HepG2 (cell line): ENCODE results near the gene FBLN7. TPM values are rescaled to one million over a fixed set of nuclear protein-coding genes. Genes with fewer than 3 reads are reported as not detected.
A peak's percentile ranks its signal among the peaks of the same experiment; 100 is the strongest.

Experiments used
- ATAC-seq: fragments of 200-7000 bp; cut with Tn5 transposase; 3 replicates; pipeline ENCODE4 v1.9.1; 2020; ENCODE audit warnings: mild to moderate bottlenecking, moderate library complexity
- BruUV-seq: library from RNA; stranded (reverse); fragments of 400-500 nt; replicated peaks from 2 replicates; lab custom pipeline; 2021; lab: Mats Ljungman, UMichigan
- CTCF ChIA-PET: fragments of 300-600 bp; formaldehyde crosslinking; extraction: SDS; loops from one replicate; lab custom pipeline; 2021; ENCODE audit warnings: low total read pairs, inconsistent platforms, low intra/inter-chr PET ratio; lab: Yijun Ruan, JAX
- POLR2A ChIA-PET: fragments of 350-600 bp; sonication (Branson Sonifier 250); formaldehyde crosslinking; loops from one replicate; lab custom pipeline; 2020; ENCODE audit warnings: antibody characterized with exemption, inconsistent platforms; lab: Yijun Ruan, JAX
- DNase-seq: peaks from one replicate; pipeline ENCODE4 v3.0.0-alpha.2; 2015; ENCODE audit warnings: low spot score
- FAIRE-seq: peaks from 3 replicates; lab custom pipeline; 2011; peaks lifted over from hg19 to GRCh38; lab: Jason Lieb, UNC
- H2AFZ ChIP-seq: one replicate; pipeline ENCODE4 v1.6.1; 2011; ENCODE audit warnings: low read length, inconsistent platforms
- H3K27ac ChIP-seq: fragments of 300-600 bp; 3 replicates; pipeline ENCODE4 v1.8.0; 2011; ENCODE audit warnings: mixed run types, mild to moderate bottlenecking, mixed read lengths, low read length, inconsistent platforms; ENCODE audit not compliant: insufficient read depth; ENCODE audit errors: extremely low read length
- H3K27me3 ChIP-seq, 2 experiments: fragments of 200-600 bp in 1 of 2; 2 replicates in 1 of 2; 3 replicates in 1 of 2; pipeline versions ENCODE4 v1.6.0 to v1.8.0; 2011; ENCODE audit warnings: low read length in 2 of 2, mild to moderate bottlenecking in 2 of 2, moderate library complexity in 2 of 2, inconsistent platforms in 1 of 2; ENCODE audit not compliant: insufficient read depth in 2 of 2, control insufficient read depth in 1 of 2
- H3K36me3 ChIP-seq, 2 experiments: fragments of 200-600 bp in 1 of 2; replicated peaks in 1 of 2; 2 replicates in 1 of 2; 3 replicates in 1 of 2; pipeline versions ENCODE4 v1.5.1 to v1.8.0; 2011; ENCODE audit warnings: low read length in 2 of 2, inconsistent platforms in 1 of 2; ENCODE audit not compliant: insufficient read depth in 2 of 2, control insufficient read depth in 1 of 2
- H3K4me1 ChIP-seq: 2 replicates; pipeline ENCODE4 v1.5.1; 2012; ENCODE audit warnings: low read length, inconsistent platforms; ENCODE audit not compliant: insufficient read depth
- H3K4me2 ChIP-seq: 2 replicates; pipeline ENCODE4 v1.6.0; 2011; ENCODE audit warnings: low read depth, low read length, inconsistent platforms
- H3K4me3 ChIP-seq, 3 experiments: fragments of 200-600 bp in 1 of 3; sonication (generic), shearing (Covaris generic) in 1 of 3; replicated peaks in 1 of 3; 2 replicates each; pipeline ENCODE4 v1.5.1; 2011 to 2016; ENCODE audit warnings: low read length in 3 of 3, inconsistent platforms in 2 of 3, low read depth in 2 of 3, mild to moderate bottlenecking in 2 of 3, control low read depth in 1 of 3, mixed read lengths in 1 of 3; ENCODE audit not compliant: insufficient read depth in 1 of 3
- H3K79me2 ChIP-seq: one replicate; pipeline ENCODE4 v1.6.1; 2011; ENCODE audit warnings: low read length, inconsistent platforms; ENCODE audit not compliant: insufficient read depth
- H3K9ac ChIP-seq: 2 replicates; pipeline ENCODE4 v1.6.0; 2011; ENCODE audit warnings: mild to moderate bottlenecking, low read depth, low read length, inconsistent platforms; ENCODE audit not compliant: insufficient read depth
- H3K9me3 ChIP-seq: 2 replicates; pipeline ENCODE4 v1.5.1; 2012; ENCODE audit warnings: mild to moderate bottlenecking, low read length
- H4K20me1 ChIP-seq: 2 replicates; pipeline ENCODE4 v1.6.0; 2011; ENCODE audit warnings: inconsistent platforms, mild to moderate bottlenecking, low read length, moderate library complexity; ENCODE audit not compliant: insufficient read depth
- AKAP8 ChIP-seq: sonication (generic); formaldehyde crosslinking; IDR thresholded peaks from 2 replicates; pipeline ENCODE4 v1.5.1; 2020; ENCODE audit warnings: mild to moderate bottlenecking, missing genetic modification reagents
- NR2F6 ChIP-seq, 2 experiments: IDR thresholded peaks; 2 replicates each; pipeline ENCODE4 v1.6.1; 2016; ENCODE audit warnings: antibody characterized with exemption in 1 of 2, mild to moderate bottlenecking in 1 of 2
- POLR2A ChIP-seq, 2 experiments: IDR thresholded peaks; 2 replicates each; pipeline ENCODE4 v1.6.1; 2011; ENCODE audit warnings: low read depth in 2 of 2, low read length in 2 of 2, mild to moderate bottlenecking in 1 of 2, moderate library complexity in 1 of 2; ENCODE audit not compliant: insufficient read depth in 1 of 2
- RFXANK ChIP-seq: IDR thresholded peaks from 2 replicates; pipeline ENCODE4 v1.6.1; 2016
- SOX6 ChIP-seq, 2 experiments: fragments of 450-650 bp in 1 of 2; sonication (generic) in 1 of 2; formaldehyde crosslinking in 1 of 2; IDR thresholded peaks; 2 replicates each; pipeline versions ENCODE4 v1.4.0 to v1.6.1; 2017 to 2020; ENCODE audit warnings: antibody characterized with exemption in 1 of 2, mild to moderate bottlenecking in 1 of 2, missing genetic modification reagents in 1 of 2
- WGBS: methylation state at CpG from one replicate; pipeline ENCODE4 v1.1.6; 2017; ENCODE audit warnings: low lambda C conversion rate; 5-methylcytosine and 5-hydroxymethylcytosine counted together
- in situ Hi-C: cut with HindIII; loops from 2 replicates; pipeline ENCODE4 v1.10.0; 2017; ENCODE audit warnings: low pct_unique_long_range_greater_than_20kb; ENCODE audit not compliant: extremely low pct_ligation_motif_present
- intact Hi-C: fragments of 100-400 bp; cut with micrococcal nuclease; formaldehyde crosslinking; loops from one replicate; pipeline ENCODE4 v1.10.0; 2022; ENCODE audit not compliant: unreplicated experiment
- polyA plus RNA-seq, 8 experiments: library from polyadenylated mRNA; depleted of rRNA in 3 of 8; stranded (reverse) in 7 of 8; unstranded in 1 of 8; fragments of >200 nt; fragmentation: Illumina TruSeq in 4 of 8; extraction: Trizol in 4 of 8; gene quantifications; 2 replicates each; pipeline versions ENCODE4 v1.2.1 to v1.2.3, GENCODE V29; 2011 to 2016; ENCODE audit warnings: low read depth in 4 of 8, missing spikeins in 1 of 8, mixed read lengths in 1 of 8; ENCODE audit not compliant: insufficient read depth in 1 of 8
- total RNA-seq, 5 experiments: library from RNA; depleted of rRNA; stranded (reverse); fragments of >200 nt; fragmentation: Illumina TruSeq; extraction: Trizol; gene quantifications; 2 replicates each; pipeline ENCODE4 v1.2.3, GENCODE V29; 2016; ENCODE audit warnings: low read depth in 1 of 5
- TF ChIP-seq, protein P1 (sequence below): sonication (generic); formaldehyde crosslinking; IDR thresholded peaks from 2 replicates; pipeline ENCODE4 v1.9.0; 2021; ENCODE audit warnings: missing genetic modification reagents, mild to moderate bottlenecking, borderline replicate concordance
- TF ChIP-seq, protein P2 (sequence below): sonication (generic); formaldehyde crosslinking; IDR thresholded peaks from 2 replicates; pipeline ENCODE4 v1.4.0; 2020; ENCODE audit warnings: mild to moderate bottlenecking, missing genetic modification reagents

FBLN7 gene
- total and polyA plus RNA-seq, 2 of the 13 experiments (the other 11 are each of a cell fraction or from before 2014, with no cell fraction given) = 1.4 to 2.3 TPM

GRCh38 chr2:112165296-112165695 is 27.1 kb downstream of the FBLN7 start:
- Histone ChIP-seq H2AFZ (no peak overlapping the region), H4K20me1 (no peaks in the 10 kb centered on the region), H3K4me1 (peaks cover 41% of the 10 kb centered on the region), H3K4me2 (no peak overlapping the region), H3K9me3 (no peaks in the 10 kb centered on the region)
- in situ Hi-C loops = no loop called here
- CTCF ChIA-PET = no interaction called here
- FAIRE-seq = no peak
- no peak for TF ChIP-seq AKAP8 (CRISPR knock-in tag)
- TF ChIP-seq NR2F6 (IDR thresholded peaks at IDR 0.05) = no peak
- no peak for TF ChIP-seq NR2F6 (CRISPR knock-in tag; IDR thresholded peaks at IDR 0.05)
- no peak for TF ChIP-seq SOX6 (IDR thresholded peaks at IDR 0.05)
- 0 out of 2 replicates have a peak, but pooled peaks have one; percentile 15 for TF ChIP-seq SOX6 (CRISPR knock-in tag; IDR thresholded peaks at IDR 0.05)
- TF ChIP-seq, protein P1, sequence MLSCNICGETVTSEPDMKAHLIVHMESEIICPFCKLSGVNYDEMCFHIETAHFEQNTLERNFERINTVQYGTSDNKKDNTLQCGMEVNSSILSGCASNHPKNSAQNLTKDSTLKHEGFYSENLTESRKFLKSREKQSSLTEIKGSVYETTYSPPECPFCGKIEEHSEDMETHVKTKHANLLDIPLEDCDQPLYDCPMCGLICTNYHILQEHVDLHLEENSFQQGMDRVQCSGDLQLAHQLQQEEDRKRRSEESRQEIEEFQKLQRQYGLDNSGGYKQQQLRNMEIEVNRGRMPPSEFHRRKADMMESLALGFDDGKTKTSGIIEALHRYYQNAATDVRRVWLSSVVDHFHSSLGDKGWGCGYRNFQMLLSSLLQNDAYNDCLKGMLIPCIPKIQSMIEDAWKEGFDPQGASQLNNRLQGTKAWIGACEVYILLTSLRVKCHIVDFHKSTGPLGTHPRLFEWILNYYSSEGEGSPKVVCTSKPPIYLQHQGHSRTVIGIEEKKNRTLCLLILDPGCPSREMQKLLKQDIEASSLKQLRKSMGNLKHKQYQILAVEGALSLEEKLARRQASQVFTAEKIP (CRISPR knock-in tag) = no peak
- TF ChIP-seq POLR2A (IDR thresholded peaks at IDR 0.05; ENCODE audit: insufficient read depth in 1 of 2, low read depth in 2 of 2, low read length in 2 of 2) = no peak
- TF ChIP-seq, protein P2, sequence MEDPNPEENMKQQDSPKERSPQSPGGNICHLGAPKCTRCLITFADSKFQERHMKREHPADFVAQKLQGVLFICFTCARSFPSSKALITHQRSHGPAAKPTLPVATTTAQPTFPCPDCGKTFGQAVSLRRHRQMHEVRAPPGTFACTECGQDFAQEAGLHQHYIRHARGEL (CRISPR knock-in tag) = 0 out of 2 replicates have a peak, but pooled peaks have one; percentile 36
- no peak for TF ChIP-seq RFXANK (CRISPR knock-in tag)
- TF ChIP-seq, all 625 proteins: peak for 2
- ATAC-seq (no peak), DNase-seq (no peak)
- H3K27ac ChIP-seq = no peak overlapping the region
- POLR2A ChIA-PET = no interaction called here
- BruUV-seq = no TSS peak
- no peaks in the 10 kb centered on the region for H3K79me2 ChIP-seq
- whole genome bisulfite sequencing = 82% methylated on average over 4 of the region's 4 CpGs
- intact Hi-C loops = no loop called here
- no peak overlapping the region for H3K9ac ChIP-seq
- no peak overlapping the region for H3K4me3 ChIP-seq
- H3K27me3 ChIP-seq = no peaks in the 10 kb centered on the region; a peak in 1 of 5 replicates
- H3K36me3 ChIP-seq = no peaks in the 10 kb centered on the region
